Epithelial cell of esophagus (primary cell): ENCODE measurements around the gene CROCC.
"Not testable (repeated sequence)": the region's sequence is repeated elsewhere in the genome, so short reads cannot be mapped to it uniquely, and the experiment has no call there.

Experiments used
- DNase-seq: peaks from one replicate; pipeline ENCODE4 v3.0.0; 2010; ENCODE audit warnings: low read depth
- H3K4me3 ChIP-seq: 2 replicates; pipeline ENCODE4 v1.5.1; 2011; ENCODE audit warnings: mild to moderate bottlenecking, low read length, control low read depth
- TF ChIP-seq, protein P1 (sequence below): IDR thresholded peaks from 2 replicates; pipeline ENCODE4 v1.5.1; 2011; ENCODE audit warnings: low read depth, mild to moderate bottlenecking, low read length, control low read depth, inconsistent platforms; ENCODE audit not compliant: insufficient read depth; ENCODE audit errors: missing control alignments

CROCC gene

DNA sequence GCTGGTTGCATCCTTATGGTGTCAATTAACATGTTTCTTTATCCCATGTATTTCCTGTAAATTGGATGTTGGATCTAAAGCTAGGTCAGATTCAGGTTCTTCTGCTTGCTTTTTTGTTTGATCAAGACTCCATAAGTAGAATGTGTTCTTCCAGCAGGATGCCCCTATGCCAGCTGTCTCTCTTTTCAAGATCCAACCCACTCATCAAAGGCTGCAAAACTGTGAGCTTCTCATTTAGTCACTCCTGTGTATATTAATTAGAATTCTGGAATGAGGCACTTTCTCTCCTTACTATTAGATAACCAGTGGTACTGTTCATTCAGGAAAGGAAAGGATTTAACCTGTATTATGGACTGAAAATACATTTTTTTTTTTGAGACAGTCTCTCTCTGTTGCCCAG is 12.2 kb downstream of the CROCC start:
- DNase-seq, H3K4me3 ChIP-seq: not testable (repeated sequence)

DNA sequence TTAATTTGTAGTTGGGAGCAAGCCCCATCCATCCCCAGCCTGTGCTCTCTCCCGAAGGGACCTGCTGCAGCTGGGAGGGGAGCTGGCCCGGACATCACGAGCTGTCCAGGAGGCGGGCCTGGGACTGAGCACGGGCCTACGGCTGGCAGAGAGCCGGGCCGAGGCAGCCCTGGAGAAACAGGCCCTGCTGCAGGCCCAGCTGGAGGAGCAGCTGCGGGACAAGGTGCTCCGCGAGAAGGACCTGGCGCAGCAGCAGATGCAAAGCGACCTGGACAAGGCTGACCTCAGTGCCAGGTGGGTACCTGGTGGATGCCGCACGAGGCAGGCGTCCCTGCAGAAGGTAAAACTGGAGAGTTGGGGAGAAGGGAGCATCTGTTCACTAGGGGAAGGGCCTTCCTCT is 14.8 kb downstream of the CROCC start:
- DNase-seq, H3K4me3 ChIP-seq: not testable (repeated sequence)

DNA sequence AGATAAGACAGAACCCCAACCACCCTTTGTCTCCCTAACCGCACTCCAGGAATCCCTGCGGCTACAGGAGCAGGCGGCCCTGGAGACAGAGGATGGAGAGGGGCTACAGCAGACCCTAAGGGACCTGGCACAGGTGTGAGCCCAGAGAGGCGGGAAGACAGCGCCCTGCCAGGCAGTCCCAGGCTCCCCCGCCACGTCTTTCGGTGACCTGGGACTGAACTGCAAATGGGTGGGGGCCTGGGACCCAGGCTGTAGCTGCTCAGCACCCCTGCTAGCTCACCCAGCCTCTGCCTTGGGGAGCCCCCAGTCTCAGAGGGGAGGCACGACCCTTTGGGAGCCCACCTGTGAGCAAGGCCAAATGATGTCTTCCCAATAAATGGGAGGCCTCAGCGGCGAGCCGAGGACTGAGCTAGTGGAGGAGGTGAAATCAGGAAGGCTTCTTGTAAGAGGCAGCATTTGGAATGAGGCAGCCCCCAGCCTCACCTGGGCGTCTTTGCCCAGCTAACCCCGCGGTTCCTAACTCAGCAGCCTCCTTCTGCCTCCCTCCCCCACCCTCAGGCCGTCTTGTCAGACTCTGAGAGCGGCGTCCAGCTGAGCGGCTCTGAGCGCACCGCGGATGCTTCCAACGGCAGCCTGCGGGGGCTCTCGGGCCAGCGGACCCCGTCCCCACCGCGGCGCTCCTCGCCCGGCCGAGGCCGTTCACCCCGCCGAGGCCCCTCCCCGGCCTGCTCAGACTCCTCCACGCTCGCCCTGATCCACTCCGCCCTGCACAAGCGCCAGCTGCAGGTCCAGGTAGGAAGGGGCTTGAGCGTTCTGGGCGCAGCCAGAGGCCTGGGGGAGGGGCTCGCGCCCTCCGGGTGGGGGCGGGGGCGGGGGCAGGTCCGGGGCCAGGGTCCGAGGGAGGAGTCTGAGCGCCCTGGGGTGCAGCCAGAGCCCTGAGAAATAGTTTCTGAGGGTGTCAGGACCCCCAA is 16.9 kb downstream of the CROCC start:
- TF ChIP-seq, protein P1, sequence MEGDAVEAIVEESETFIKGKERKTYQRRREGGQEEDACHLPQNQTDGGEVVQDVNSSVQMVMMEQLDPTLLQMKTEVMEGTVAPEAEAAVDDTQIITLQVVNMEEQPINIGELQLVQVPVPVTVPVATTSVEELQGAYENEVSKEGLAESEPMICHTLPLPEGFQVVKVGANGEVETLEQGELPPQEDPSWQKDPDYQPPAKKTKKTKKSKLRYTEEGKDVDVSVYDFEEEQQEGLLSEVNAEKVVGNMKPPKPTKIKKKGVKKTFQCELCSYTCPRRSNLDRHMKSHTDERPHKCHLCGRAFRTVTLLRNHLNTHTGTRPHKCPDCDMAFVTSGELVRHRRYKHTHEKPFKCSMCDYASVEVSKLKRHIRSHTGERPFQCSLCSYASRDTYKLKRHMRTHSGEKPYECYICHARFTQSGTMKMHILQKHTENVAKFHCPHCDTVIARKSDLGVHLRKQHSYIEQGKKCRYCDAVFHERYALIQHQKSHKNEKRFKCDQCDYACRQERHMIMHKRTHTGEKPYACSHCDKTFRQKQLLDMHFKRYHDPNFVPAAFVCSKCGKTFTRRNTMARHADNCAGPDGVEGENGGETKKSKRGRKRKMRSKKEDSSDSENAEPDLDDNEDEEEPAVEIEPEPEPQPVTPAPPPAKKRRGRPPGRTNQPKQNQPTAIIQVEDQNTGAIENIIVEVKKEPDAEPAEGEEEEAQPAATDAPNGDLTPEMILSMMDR, result no peak
- DNase-seq, result no peak
- no peak overlapping the region for H3K4me3 ChIP-seq

DNA sequence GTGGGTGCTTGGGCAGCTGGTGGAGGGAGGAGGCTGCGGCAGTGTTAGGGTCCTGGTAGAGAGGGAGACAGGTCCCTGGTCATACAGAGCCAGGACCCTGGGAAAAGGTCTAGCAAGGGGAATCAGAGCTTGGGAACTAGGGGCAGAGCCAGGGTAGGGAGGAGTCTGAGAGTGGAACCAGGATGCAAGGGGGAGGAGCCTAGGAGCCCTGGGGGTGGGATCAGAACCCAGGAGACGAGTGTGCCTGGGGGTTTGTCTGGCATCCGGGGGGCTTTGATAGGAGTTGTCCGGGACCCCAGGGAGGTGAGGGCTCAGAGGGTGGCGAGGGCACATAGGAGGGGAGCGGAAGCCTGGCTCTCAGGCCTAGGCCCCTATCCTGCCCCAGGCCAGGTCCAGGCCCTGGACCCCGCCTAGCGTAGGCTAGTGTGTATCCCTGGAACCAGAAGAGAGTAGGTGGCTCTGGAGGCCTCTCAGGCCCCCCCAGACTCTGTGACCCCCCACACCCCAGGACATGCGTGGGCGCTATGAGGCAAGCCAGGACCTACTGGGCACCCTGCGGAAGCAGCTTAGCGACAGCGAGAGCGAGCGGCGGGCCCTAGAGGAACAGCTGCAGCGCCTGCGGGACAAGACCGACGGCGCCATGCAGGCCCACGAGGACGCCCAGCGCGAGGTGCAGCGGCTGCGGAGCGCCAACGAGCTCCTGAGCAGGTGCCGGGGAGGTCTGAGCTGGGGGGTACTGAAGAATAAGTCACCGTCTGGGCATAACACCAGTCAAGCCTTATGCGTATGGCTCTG is 17.9 kb downstream of the CROCC start:
- DNase-seq, H3K4me3 ChIP-seq: not testable (repeated sequence)

GRCh38 chr1:16944038-16944437 is 22.3 kb downstream of the CROCC start:
- no peak overlapping the region for H3K4me3 ChIP-seq
- DNase-seq, result no peak
- TF ChIP-seq, protein P1, result no peak

DNA sequence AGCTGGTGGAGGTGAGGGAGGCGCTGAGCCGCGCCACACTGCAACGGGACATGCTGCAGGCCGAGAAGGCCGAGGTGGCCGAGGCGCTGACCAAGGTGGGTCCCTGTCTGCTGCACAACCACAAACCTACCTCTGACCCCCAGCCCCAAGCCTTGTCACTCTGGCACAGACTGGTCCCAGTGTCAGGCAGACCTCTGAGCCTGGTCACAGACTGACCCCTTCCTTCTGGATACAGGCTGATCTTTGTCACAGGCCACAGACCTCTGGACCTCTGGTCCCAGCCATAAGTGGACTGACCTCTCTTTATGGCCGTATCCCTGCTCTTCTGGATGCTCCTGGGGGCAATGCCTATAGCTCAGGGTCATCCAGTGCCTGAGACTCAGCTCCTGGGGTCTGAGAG is 23.8 kb downstream of the CROCC start:
- DNase-seq, H3K4me3 ChIP-seq: not testable (repeated sequence)

DNA sequence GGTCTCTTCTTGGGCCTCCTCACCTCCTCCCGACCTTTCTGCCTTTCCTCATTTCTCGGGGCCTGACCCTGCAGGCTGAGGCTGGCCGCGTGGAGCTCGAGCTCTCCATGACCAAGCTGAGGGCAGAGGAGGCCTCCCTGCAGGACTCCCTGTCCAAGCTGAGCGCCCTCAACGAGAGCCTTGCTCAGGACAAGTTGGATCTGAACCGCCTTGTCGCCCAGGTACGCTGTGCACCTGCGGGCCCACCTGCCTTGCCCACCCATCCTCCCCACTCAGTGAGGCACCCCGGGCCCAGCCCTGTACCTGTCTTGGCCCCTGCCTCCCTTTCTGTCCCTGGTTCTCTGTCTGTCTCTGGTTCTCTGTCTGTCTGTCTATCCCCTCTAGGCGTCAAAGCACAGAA is 24.5 kb downstream of the CROCC start:
- not testable (repeated sequence) for DNase-seq, H3K4me3 ChIP-seq

- DNase-seq, result no peak
- TF ChIP-seq, protein P1, result no peak
- no peak overlapping the region for H3K4me3 ChIP-seq
These were observed 24.9 kb downstream of the CROCC start for GRCh38 chr1:16946646-16947045.

DNA sequence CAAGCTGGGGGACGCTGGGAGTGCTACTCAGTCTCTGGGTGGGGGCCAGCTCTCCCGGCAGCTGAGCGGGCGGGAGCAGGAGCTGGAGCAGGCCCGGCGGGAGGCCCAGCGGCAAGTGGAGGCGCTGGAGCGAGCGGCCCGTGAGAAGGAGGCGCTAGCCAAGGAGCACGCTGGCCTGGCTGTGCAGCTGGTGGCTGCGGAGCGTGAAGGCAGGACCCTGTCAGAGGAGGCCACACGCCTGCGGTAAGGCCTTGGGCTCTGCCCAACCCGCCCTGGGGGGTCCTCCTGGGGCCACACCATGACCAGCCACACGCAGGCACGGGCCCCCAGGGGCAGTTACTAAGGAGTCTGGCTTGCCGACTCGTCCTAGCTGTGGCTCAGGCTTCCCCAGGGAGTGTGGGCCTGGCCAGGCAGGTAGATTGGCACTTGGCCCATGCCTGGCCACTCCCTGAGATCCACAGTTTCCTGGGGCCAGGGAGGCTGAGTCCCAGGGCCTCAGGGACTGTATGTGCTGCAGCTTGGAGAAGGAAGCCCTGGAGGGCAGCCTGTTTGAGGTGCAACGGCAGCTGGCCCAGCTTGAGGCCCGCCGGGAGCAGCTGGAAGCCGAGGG is 26.7 kb downstream of the CROCC start:
- DNase-seq, result peak; percentile 99
- not testable (repeated sequence) for H3K4me3 ChIP-seq

GRCh38 chr1:16949026-16949425 is 27.3 kb downstream of the CROCC start:
- H3K4me3 ChIP-seq, result not testable (repeated sequence)
- peak; percentile 92 for DNase-seq

DNA sequence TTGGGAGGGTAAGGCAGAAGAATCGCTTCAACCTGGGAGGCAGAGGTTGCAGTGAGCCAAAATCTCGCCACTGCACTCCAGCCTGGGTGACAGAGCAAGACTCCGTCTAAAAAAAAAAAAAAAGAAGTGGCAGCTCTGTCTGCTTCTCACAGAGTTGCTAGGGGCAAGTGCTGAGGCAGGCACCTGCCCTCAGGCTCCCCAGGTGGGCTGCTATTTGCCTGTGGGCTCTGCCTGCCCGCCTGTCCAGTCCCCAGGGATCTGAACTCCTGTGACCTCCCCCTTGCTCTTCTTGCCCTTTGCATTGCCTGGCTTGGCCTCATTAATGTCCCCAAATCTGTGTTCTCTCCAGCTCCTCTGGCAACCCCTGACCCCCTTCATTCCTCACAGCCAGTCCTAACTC is 30.6 kb downstream of the CROCC start:
- H3K4me3 ChIP-seq, DNase-seq: not testable (repeated sequence)
